ENCODE results near the gene DOCK2. TPM values are rescaled to one million over a fixed set of nuclear protein-coding genes. Genes with fewer than 3 reads are reported as not detected.

DOCK2 gene
- total RNA-seq, 6 donors from 2014 or later = 46.7 to 150 (median 73.8) TPM

- no peaks in the 10 kb centered on the region for H3K27me3 ChIP-seq
- H3K4me3 ChIP-seq = no peak overlapping the region
- TF ChIP-seq POLR2A (IDR thresholded peaks at IDR 0.05) = no peak
- no peak for TF ChIP-seq CTCF (IDR thresholded peaks at IDR 0.05)
- TF ChIP-seq EP300 (IDR thresholded peaks at IDR 0.05) = no peak
- no peak for TF ChIP-seq POLR2AphosphoS5 (IDR thresholded peaks at IDR 0.05)
- H3K27ac ChIP-seq = no peak overlapping the region
- DNase-seq = no peak
- no peaks in the 10 kb centered on the region for H3K4me1 ChIP-seq
- 61 to 62% methylated on average over 3 of the region's 3 CpGs for WGBS, 2 donors
- no peak for ATAC-seq (ENCODE audit: low FRiP score in 2 of 2)
- H3K36me3 ChIP-seq = no peaks in the 10 kb centered on the region
- no peaks in the 10 kb centered on the region for H3K9me3 ChIP-seq
These were observed 223.5 kb downstream of the DOCK2 start for GRCh38 chr5:169860585-169860984.

GRCh38 chr5:169861433-169861832 lies 224.4 kb downstream of the DOCK2 start:
- Histone ChIP-seq H3K36me3 (no peaks in the 10 kb centered on the region), H3K9me3 (no peaks in the 10 kb centered on the region), H3K4me1 (no peaks in the 10 kb centered on the region), H3K27me3 (no peaks in the 10 kb centered on the region), H3K4me3 (no peak overlapping the region), H3K27ac (no peak overlapping the region)
- ATAC-seq (ENCODE audit: low FRiP score in 2 of 2) = no peak
- no peak for TF ChIP-seq EP300 (IDR thresholded peaks at IDR 0.05)
- no peak for TF ChIP-seq CTCF (IDR thresholded peaks at IDR 0.05)
- TF ChIP-seq POLR2A (IDR thresholded peaks at IDR 0.05) = no peak
- DNase-seq = no peak
- 69 to 84% methylated on average over 2 of the region's 2 CpGs for WGBS, 2 donors

- H3K36me3 ChIP-seq = no peaks in the 10 kb centered on the region
- WGBS, 2 donors = 89 to 95% methylated on average over 2 of the region's 2 CpGs
- H3K9me3 ChIP-seq = no peaks in the 10 kb centered on the region
- DNase-seq (no peak), ATAC-seq (ENCODE audit: low FRiP score in 2 of 2) (no peak)
- no peaks in the 10 kb centered on the region for H3K27me3 ChIP-seq
- no peak overlapping the region for H3K4me3 ChIP-seq
- no peaks in the 10 kb centered on the region for H3K4me1 ChIP-seq
- TF ChIP-seq EP300 (IDR thresholded peaks at IDR 0.05) (no peak), POLR2A (IDR thresholded peaks at IDR 0.05) (no peak), CTCF (IDR thresholded peaks at IDR 0.05) (no peak), POLR2AphosphoS5 (IDR thresholded peaks at IDR 0.05) (no peak)
- no peak overlapping the region for H3K27ac ChIP-seq
These were observed 224.9 kb downstream of the DOCK2 start for GRCh38 chr5:169861934-169862333.

- no peak for ATAC-seq (ENCODE audit: low FRiP score in 2 of 2)
- WGBS, 2 donors = 74 to 76% methylated on average over 4 of the region's 4 CpGs
These were observed 225.3 kb downstream of the DOCK2 start for GRCh38 chr5:169862391-169862811.

More at GRCh38 chr5:169862391-169862811, 225.3 kb downstream of the DOCK2 start:
- TF ChIP-seq CTCF (IDR thresholded peaks at IDR 0.05) = no peak
- TF ChIP-seq EP300 (IDR thresholded peaks at IDR 0.05) = no peak
- TF ChIP-seq POLR2AphosphoS5 (IDR thresholded peaks at IDR 0.05) = no peak
- no peak for TF ChIP-seq POLR2A (IDR thresholded peaks at IDR 0.05)
- Histone ChIP-seq H3K36me3 (no peaks in the 10 kb centered on the region), H3K4me3 (no peak overlapping the region), H3K9me3 (no peaks in the 10 kb centered on the region), H3K27me3 (no peaks in the 10 kb centered on the region), H3K4me1 (no peaks in the 10 kb centered on the region), H3K27ac (no peak overlapping the region)
- no peak for DNase-seq

Measured in upper lobe of left lung (tissue), 6 donors.